ENCODE data around the gene ARRDC4. TPM values are rescaled to one million over a fixed set of nuclear protein-coding genes. Genes with fewer than 3 reads are reported as not detected.

The ARRDC4 gene
- total and polyA plus RNA-seq, 2 donors (not counting 1 experiment from before 2014, with no cell fraction given): 1.1 to 6.7 TPM

DNA sequence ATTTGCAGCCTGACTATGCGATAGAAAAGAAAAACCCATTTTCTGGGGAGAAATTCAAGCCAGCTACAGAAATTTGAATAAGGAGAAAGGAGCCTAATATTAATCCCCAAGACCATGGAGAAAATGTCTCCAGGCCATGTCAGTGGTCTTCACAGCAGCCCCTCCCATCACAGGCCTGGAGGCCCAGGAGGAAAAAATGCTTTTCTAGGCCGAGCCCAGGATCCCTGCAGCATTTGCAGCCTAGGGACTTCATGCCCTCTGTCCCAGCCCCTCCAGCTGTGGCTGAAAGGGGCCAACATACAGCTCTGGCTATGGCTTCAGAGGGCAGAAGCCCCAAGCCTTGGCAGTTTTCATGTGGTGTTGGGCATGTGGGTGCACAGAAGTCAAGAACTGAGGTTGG, 26.3 kb downstream of the ARRDC4 start:
- ChIA-PET POLR2A (no interaction called here), CTCF (no interaction called here)
- no peaks in the 10 kb centered on the region for H3K27me3 ChIP-seq (replicated peaks in 1 of 4; ENCODE audit: control extremely low read depth in 1 of 4, control insufficient read depth in 3 of 4, insufficient read depth in 4 of 4, low read length in 3 of 4)
- DNase-seq (no peak), ATAC-seq (ENCODE audit: low read depth) (no peak)
- 83% methylated on average over 1 of the region's 2 CpGs for WGBS (ENCODE audit: insufficient coverage)
- peaks cover 0 to 8% (median 6%) of the 10 kb centered on the region in 3 donors for H3K9me3 ChIP-seq (ENCODE audit: control extremely low read depth in 1 of 3, control insufficient read depth in 2 of 3, insufficient read depth in 1 of 3, low read length in 2 of 3)
- peaks cover 11% of the 10 kb centered on the region for H3K9me3 Mint-ChIP-seq (ENCODE audit: insufficient read depth)
- H3K4me3 ChIP-seq (ENCODE audit: control extremely low read depth in 1 of 5, extremely low read depth in 1 of 5, insufficient read depth in 1 of 5, low read depth in 2 of 5, low read length in 4 of 5): no peak overlapping the region
- no peaks in the 10 kb centered on the region for H3K4me1 Mint-ChIP-seq
- TF ChIP-seq EZH2 (IDR thresholded peaks at IDR 0.05; ENCODE audit: borderline replicate concordance, insufficient read depth, low read depth, low read length, poor library complexity, severe bottlenecking): no peak
- TF ChIP-seq, protein P1, sequence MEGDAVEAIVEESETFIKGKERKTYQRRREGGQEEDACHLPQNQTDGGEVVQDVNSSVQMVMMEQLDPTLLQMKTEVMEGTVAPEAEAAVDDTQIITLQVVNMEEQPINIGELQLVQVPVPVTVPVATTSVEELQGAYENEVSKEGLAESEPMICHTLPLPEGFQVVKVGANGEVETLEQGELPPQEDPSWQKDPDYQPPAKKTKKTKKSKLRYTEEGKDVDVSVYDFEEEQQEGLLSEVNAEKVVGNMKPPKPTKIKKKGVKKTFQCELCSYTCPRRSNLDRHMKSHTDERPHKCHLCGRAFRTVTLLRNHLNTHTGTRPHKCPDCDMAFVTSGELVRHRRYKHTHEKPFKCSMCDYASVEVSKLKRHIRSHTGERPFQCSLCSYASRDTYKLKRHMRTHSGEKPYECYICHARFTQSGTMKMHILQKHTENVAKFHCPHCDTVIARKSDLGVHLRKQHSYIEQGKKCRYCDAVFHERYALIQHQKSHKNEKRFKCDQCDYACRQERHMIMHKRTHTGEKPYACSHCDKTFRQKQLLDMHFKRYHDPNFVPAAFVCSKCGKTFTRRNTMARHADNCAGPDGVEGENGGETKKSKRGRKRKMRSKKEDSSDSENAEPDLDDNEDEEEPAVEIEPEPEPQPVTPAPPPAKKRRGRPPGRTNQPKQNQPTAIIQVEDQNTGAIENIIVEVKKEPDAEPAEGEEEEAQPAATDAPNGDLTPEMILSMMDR (IDR thresholded peaks at IDR 0.05): no peak
- intact Hi-C loops (cut with micrococcal nuclease): no loop called here
- H3K4me3 Mint-ChIP-seq: no peak overlapping the region
- H3K27ac Mint-ChIP-seq: no peak overlapping the region
- no peaks in the 10 kb centered on the region for H3K36me3 ChIP-seq (replicated peaks in 1 of 2; ENCODE audit: control extremely low read depth in 1 of 2, control insufficient read depth in 1 of 2, extremely low read depth in 1 of 2, insufficient read depth in 2 of 2, low read length in 1 of 2)
- H3K27me3 Mint-ChIP-seq: peaks cover 4% of the 10 kb centered on the region
- no peaks in the 10 kb centered on the region for H4K20me1 ChIP-seq (ENCODE audit: control insufficient read depth, insufficient read depth, low read length, poor library complexity, severe bottlenecking)
- no peak overlapping the region for H3K4me2 ChIP-seq (replicated peaks; ENCODE audit: low read depth, low read length, poor library complexity, severe bottlenecking)
- H3K27ac ChIP-seq (ENCODE audit: low read length in 2 of 2): no peak overlapping the region
- H2AFZ ChIP-seq (ENCODE audit: insufficient read depth, low read depth, low read length, poor library complexity, severe bottlenecking): no peak overlapping the region
- no peak overlapping the region for H3K9ac ChIP-seq (ENCODE audit: low read length)
- H3K79me2 ChIP-seq (ENCODE audit: control insufficient read depth, insufficient read depth, low read length): no peaks in the 10 kb centered on the region
- H3K4me1 ChIP-seq (ENCODE audit: control insufficient read depth in 2 of 2, insufficient read depth in 2 of 2, low read length in 2 of 2): no peaks in the 10 kb centered on the region

DNA sequence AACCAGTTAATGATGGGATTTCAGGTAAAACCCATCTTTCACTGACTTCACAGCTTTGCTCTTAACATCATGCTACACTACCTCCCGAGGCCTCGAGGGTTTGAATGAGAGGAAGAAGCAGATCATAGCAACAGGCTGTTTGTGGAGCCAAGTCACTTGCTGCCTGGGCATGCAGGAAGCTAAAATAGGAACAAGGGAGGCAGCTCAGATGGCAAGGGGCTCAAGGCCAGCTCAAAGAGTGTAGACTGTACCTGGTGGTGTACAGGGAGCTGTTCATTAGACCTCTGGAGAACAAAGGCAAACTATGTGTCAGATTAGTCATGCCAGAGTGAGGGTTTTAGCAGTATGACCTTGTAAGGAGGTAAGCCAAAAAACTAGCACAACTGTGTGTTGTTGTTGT, 28.8 kb downstream of the ARRDC4 start:
- WGBS (ENCODE audit: insufficient coverage): no CpG with 5 or more reads among the region's 2 CpGs
- H3K4me3 ChIP-seq (ENCODE audit: control extremely low read depth in 1 of 5, extremely low read depth in 1 of 5, insufficient read depth in 1 of 5, low read depth in 2 of 5, low read length in 4 of 5): no peak overlapping the region
- Mint-ChIP-seq H3K27me3 (peaks cover 4% of the 10 kb centered on the region), H3K27ac (no peak overlapping the region), H3K9me3 (ENCODE audit: insufficient read depth) (peaks cover 11% of the 10 kb centered on the region), H3K4me3 (no peak overlapping the region), H3K4me1 (no peaks in the 10 kb centered on the region)
- no peaks in the 10 kb centered on the region for H4K20me1 ChIP-seq (ENCODE audit: control insufficient read depth, insufficient read depth, low read length, poor library complexity, severe bottlenecking)
- ChIA-PET CTCF (no interaction called here), POLR2A (no interaction called here)
- no peak for ATAC-seq (ENCODE audit: low read depth)
- no peaks in the 10 kb centered on the region for H3K79me2 ChIP-seq (ENCODE audit: control insufficient read depth, insufficient read depth, low read length)
- DNase-seq: no peak
- no peaks in the 10 kb centered on the region for H3K36me3 ChIP-seq (replicated peaks in 1 of 2; ENCODE audit: control extremely low read depth in 1 of 2, control insufficient read depth in 1 of 2, extremely low read depth in 1 of 2, insufficient read depth in 2 of 2, low read length in 1 of 2)
- no peak overlapping the region for H2AFZ ChIP-seq (ENCODE audit: insufficient read depth, low read depth, low read length, poor library complexity, severe bottlenecking)
- peaks cover 0 to 8% (median 6%) of the 10 kb centered on the region in 3 donors for H3K9me3 ChIP-seq (ENCODE audit: control extremely low read depth in 1 of 3, control insufficient read depth in 2 of 3, insufficient read depth in 1 of 3, low read length in 2 of 3)
- H3K9ac ChIP-seq (ENCODE audit: low read length): no peak overlapping the region
- no peak overlapping the region for H3K4me2 ChIP-seq (replicated peaks; ENCODE audit: low read depth, low read length, poor library complexity, severe bottlenecking)
- no peak overlapping the region for H3K27ac ChIP-seq (ENCODE audit: low read length in 2 of 2)
- H3K27me3 ChIP-seq (replicated peaks in 1 of 4; ENCODE audit: control extremely low read depth in 1 of 4, control insufficient read depth in 3 of 4, insufficient read depth in 4 of 4, low read length in 3 of 4): no peaks in the 10 kb centered on the region
- TF ChIP-seq, protein P1 (IDR thresholded peaks at IDR 0.05): no peak
- no peak for TF ChIP-seq EZH2 (IDR thresholded peaks at IDR 0.05; ENCODE audit: borderline replicate concordance, insufficient read depth, low read depth, low read length, poor library complexity, severe bottlenecking)
- intact Hi-C loops (cut with micrococcal nuclease): no loop called here
- H3K4me1 ChIP-seq (ENCODE audit: control insufficient read depth in 2 of 2, insufficient read depth in 2 of 2, low read length in 2 of 2): no peaks in the 10 kb centered on the region

All from B cell (primary cell).